K562 (cell line): ENCODE results near the gene TMA7B. TPM values are rescaled to one million over a fixed set of nuclear protein-coding genes. Genes with fewer than 3 reads are reported as not detected.

Experiments used
- BACH1 ChIP-seq: fragments of 200-800 bp; sonication (Bioruptor generic); IDR thresholded peaks from 2 replicates; pipeline ENCODE4 v1.6.1; 2016; ENCODE audit warnings: missing genetic modification characterization, missing compliant biosample characterization
- CBX5 ChIP-seq: IDR thresholded peaks from 2 replicates; pipeline ENCODE4 v1.6.1; 2014; ENCODE audit warnings: low read depth, borderline replicate concordance
- FOXJ2 ChIP-seq: fragments of 200-800 bp; sonication (Bioruptor generic); IDR thresholded peaks from 2 replicates; pipeline ENCODE4 v1.6.1; 2016; ENCODE audit warnings: missing genetic modification characterization, missing compliant biosample characterization
- HEY1 ChIP-seq: fragments of 250-450 bp; sonication (Bioruptor Pico); IDR thresholded peaks from 2 replicates; pipeline ENCODE4 v1.5.0; 2020; ENCODE audit warnings: mild to moderate bottlenecking, moderate library complexity, borderline replicate concordance
- HMG20B ChIP-seq: fragments of 250-450 bp; sonication (Bioruptor Pico); IDR thresholded peaks from 2 replicates; pipeline ENCODE4 v1.5.0; 2021; ENCODE audit warnings: mild to moderate bottlenecking
- HMGN3 ChIP-seq: IDR thresholded peaks from 2 replicates; pipeline ENCODE4 v1.6.1; 2011; ENCODE audit warnings: borderline replicate concordance, low read depth, mild to moderate bottlenecking, mixed read lengths, low read length; ENCODE audit not compliant: insufficient read length; ENCODE audit errors: extremely low read depth
- NFATC3 ChIP-seq: fragments of 450-650 bp; IDR thresholded peaks from 2 replicates; pipeline ENCODE4 v1.6.1; 2017; ENCODE audit warnings: mild to moderate bottlenecking
- NFXL1 ChIP-seq: fragments of 450-650 bp; formaldehyde crosslinking; IDR thresholded peaks from 2 replicates; pipeline ENCODE4 v1.4.0; 2021; ENCODE audit warnings: mild to moderate bottlenecking
- POLR2A ChIP-seq: fragments of 450-650 bp; conservative IDR thresholded peaks from 2 replicates; pipeline ENCODE4 v1.6.1; 2016
- POLR3G ChIP-seq: IDR thresholded peaks from 2 replicates; pipeline ENCODE4 v1.6.1; 2011; ENCODE audit not compliant: insufficient read length, insufficient replicate concordance; ENCODE audit errors: extremely low read depth
- PYGO2 ChIP-seq: fragments of 450-650 bp; IDR thresholded peaks from 2 replicates; pipeline ENCODE4 v1.6.1; 2016; ENCODE audit warnings: mild to moderate bottlenecking, missing genetic modification characterization, moderate library complexity, missing compliant biosample characterization
- SMAD2 ChIP-seq: fragments of 150-350 bp; IDR thresholded peaks from 2 replicates; pipeline ENCODE4 v1.6.1; 2014; ENCODE audit warnings: low read depth, mild to moderate bottlenecking, low read length
- TBL1XR1 ChIP-seq, 2 experiments: IDR thresholded peaks; 2 replicates each; pipeline ENCODE4 v1.6.1; 2012; ENCODE audit warnings: improper control_type of control experiment in 2 of 2, low read length in 2 of 2, mild to moderate bottlenecking in 1 of 2
- TRIM28 ChIP-seq: fragments of 450-650 bp; IDR thresholded peaks from 2 replicates; pipeline ENCODE4 v1.6.1; 2017
- ZBTB1 ChIP-seq: sonication (generic); formaldehyde crosslinking; IDR thresholded peaks from 2 replicates; pipeline ENCODE4 v1.8.1; 2023; ENCODE audit warnings: missing genetic modification reagents, low read depth, mild to moderate bottlenecking, borderline replicate concordance
- ZKSCAN1 ChIP-seq: fragments of 150-350 bp; IDR thresholded peaks from 2 replicates; pipeline ENCODE4 v1.6.1; 2016; ENCODE audit warnings: low read depth, low read length
- ZNF124 ChIP-seq: sonication (generic); formaldehyde crosslinking; IDR thresholded peaks from 2 replicates; pipeline ENCODE4 v1.8.1; 2022; ENCODE audit warnings: missing genetic modification reagents
- polyA plus RNA-seq, 8 experiments: library from polyadenylated mRNA; depleted of rRNA in 4 of 8; stranded (reverse) in 5 of 8; unstranded in 3 of 8; fragments of >200 nt; fragmentation: Nextera tagmentation in 2 of 8; fragmentation: Illumina TruSeq in 1 of 8; extraction: Ambion mirVana in 2 of 8; extraction: Trizol in 1 of 8; gene quantifications; 2 replicates each; pipeline versions ENCODE4 v1.2.1 to v1.2.3, GENCODE V29; 2011 to 2014; ENCODE audit warnings: inconsistent platforms in 1 of 8, missing spikeins in 1 of 8
- total RNA-seq, 7 experiments: library from RNA; depleted of rRNA in 6 of 7; stranded (reverse); fragments of >200 nt in 6 of 7; fragmentation: Illumina TruSeq in 2 of 7; extraction: Trizol in 2 of 7; gene quantifications; 2 replicates each; pipeline versions ENCODE4 v1.2.1 to v1.2.3, GENCODE V29; 2011 to 2021; ENCODE audit warnings: low replicate concordance in 1 of 7
- TF ChIP-seq, protein P1 (sequence below), 2 experiments: IDR thresholded peaks in 1 of 2; conservative IDR thresholded peaks in 1 of 2; 2 replicates each; pipeline ENCODE4 v1.6.1; 2016; ENCODE audit warnings: low read depth in 2 of 2, mild to moderate bottlenecking in 1 of 2, missing compliant biosample characterization in 1 of 2, missing genetic modification characterization in 1 of 2, moderate library complexity in 1 of 2
- TF ChIP-seq, protein P2 (sequence below): sonication (generic); formaldehyde crosslinking; IDR thresholded peaks from 2 replicates; pipeline ENCODE4 v1.8.0; 2022; ENCODE audit warnings: missing genetic modification reagents, mild to moderate bottlenecking, moderate library complexity, borderline replicate concordance
- TF ChIP-seq, protein P3 (sequence below): fragments of 450-650 bp; formaldehyde crosslinking; IDR thresholded peaks from 2 replicates; pipeline ENCODE4 v1.4.0; 2020; ENCODE audit warnings: mild to moderate bottlenecking
- TF ChIP-seq, protein P4 (sequence below): fragments of 250-450 bp; sonication (Bioruptor Pico); IDR thresholded peaks from 2 replicates; pipeline ENCODE4 v1.5.0; 2020; ENCODE audit warnings: mild to moderate bottlenecking, borderline replicate concordance
- TF ChIP-seq, protein P5 (sequence below): fragments of 450-650 bp; IDR thresholded peaks from 2 replicates; pipeline ENCODE4 v1.7.0; 2016; ENCODE audit warnings: borderline replicate concordance

The TMA7B gene
- total and polyA plus RNA-seq, 9 of the 15 experiments (the other 6 are each of a cell fraction or from before 2014, with no cell fraction given), result 5.6 to 14.2 (median 11.8) TPM

DNA sequence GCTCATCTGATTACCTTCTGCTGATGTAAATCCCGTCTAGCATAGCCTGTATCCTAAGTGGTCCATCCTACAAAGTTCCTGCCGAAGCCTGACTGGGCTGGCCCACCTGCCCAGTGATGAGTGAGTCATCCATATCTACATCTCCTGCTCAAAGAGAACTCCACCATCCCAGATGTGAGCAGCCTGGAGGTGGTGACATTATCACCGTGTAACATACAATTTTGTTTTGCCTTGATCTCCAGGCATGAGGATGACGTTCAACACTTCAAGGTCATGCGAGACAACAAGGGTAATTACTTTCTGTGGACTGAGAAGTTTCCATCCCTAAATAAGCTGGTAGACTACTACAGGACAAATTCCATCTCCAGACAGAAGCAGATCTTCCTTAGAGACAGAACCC is 5.6 kb downstream of the TMA7B start (continued):
- TF ChIP-seq, protein P1, sequence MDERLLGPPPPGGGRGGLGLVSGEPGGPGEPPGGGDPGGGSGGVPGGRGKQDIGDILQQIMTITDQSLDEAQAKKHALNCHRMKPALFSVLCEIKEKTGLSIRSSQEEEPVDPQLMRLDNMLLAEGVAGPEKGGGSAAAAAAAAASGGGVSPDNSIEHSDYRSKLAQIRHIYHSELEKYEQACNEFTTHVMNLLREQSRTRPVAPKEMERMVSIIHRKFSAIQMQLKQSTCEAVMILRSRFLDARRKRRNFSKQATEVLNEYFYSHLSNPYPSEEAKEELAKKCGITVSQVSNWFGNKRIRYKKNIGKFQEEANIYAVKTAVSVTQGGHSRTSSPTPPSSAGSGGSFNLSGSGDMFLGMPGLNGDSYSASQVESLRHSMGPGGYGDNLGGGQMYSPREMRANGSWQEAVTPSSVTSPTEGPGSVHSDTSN (CRISPR knock-in tag; IDR thresholded peaks at IDR 0.05; ENCODE audit: low read depth), result no peak
- TF ChIP-seq, protein P1 (tag; conservative IDR thresholded peaks at IDR 0.05; ENCODE audit: low read depth), result 0 out of 2 replicates have a peak, but pooled peaks have one; percentile 18
- TF ChIP-seq HMG20B (CRISPR knock-in tag), result no peak
- no peak for TF ChIP-seq HMGN3
- TF ChIP-seq, protein P2, sequence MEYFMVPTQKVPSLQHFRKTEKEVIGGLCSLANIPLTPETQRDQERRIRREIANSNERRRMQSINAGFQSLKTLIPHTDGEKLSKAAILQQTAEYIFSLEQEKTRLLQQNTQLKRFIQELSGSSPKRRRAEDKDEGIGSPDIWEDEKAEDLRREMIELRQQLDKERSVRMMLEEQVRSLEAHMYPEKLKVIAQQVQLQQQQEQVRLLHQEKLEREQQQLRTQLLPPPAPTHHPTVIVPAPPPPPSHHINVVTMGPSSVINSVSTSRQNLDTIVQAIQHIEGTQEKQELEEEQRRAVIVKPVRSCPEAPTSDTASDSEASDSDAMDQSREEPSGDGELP (CRISPR knock-in tag), result 0 out of 2 replicates have a peak, but pooled peaks have one; percentile 33
- no peak for TF ChIP-seq CBX5
- TF ChIP-seq, protein P3, sequence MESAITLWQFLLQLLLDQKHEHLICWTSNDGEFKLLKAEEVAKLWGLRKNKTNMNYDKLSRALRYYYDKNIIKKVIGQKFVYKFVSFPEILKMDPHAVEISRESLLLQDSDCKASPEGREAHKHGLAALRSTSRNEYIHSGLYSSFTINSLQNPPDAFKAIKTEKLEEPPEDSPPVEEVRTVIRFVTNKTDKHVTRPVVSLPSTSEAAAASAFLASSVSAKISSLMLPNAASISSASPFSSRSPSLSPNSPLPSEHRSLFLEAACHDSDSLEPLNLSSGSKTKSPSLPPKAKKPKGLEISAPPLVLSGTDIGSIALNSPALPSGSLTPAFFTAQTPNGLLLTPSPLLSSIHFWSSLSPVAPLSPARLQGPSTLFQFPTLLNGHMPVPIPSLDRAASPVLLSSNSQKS, result no peak
- no peak for TF ChIP-seq ZKSCAN1
- no peak for TF ChIP-seq PYGO2
- TF ChIP-seq POLR2A, result no peak
- TF ChIP-seq, protein P4, sequence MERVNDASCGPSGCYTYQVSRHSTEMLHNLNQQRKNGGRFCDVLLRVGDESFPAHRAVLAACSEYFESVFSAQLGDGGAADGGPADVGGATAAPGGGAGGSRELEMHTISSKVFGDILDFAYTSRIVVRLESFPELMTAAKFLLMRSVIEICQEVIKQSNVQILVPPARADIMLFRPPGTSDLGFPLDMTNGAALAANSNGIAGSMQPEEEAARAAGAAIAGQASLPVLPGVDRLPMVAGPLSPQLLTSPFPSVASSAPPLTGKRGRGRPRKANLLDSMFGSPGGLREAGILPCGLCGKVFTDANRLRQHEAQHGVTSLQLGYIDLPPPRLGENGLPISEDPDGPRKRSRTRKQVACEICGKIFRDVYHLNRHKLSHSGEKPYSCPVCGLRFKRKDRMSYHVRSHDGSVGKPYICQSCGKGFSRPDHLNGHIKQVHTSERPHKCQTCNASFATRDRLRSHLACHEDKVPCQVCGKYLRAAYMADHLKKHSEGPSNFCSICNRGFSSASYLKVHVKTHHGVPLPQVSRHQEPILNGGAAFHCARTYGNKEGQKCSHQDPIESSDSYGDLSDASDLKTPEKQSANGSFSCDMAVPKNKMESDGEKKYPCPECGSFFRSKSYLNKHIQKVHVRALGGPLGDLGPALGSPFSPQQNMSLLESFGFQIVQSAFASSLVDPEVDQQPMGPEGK, result no peak
- TF ChIP-seq BACH1 (tag), result no peak
- TF ChIP-seq NFATC3, result no peak
- TF ChIP-seq ZBTB1 (CRISPR knock-in tag), result no peak
- no peak for TF ChIP-seq NFXL1 (CRISPR knock-in tag)
- TF ChIP-seq HEY1, result no peak
- TF ChIP-seq, protein P5, sequence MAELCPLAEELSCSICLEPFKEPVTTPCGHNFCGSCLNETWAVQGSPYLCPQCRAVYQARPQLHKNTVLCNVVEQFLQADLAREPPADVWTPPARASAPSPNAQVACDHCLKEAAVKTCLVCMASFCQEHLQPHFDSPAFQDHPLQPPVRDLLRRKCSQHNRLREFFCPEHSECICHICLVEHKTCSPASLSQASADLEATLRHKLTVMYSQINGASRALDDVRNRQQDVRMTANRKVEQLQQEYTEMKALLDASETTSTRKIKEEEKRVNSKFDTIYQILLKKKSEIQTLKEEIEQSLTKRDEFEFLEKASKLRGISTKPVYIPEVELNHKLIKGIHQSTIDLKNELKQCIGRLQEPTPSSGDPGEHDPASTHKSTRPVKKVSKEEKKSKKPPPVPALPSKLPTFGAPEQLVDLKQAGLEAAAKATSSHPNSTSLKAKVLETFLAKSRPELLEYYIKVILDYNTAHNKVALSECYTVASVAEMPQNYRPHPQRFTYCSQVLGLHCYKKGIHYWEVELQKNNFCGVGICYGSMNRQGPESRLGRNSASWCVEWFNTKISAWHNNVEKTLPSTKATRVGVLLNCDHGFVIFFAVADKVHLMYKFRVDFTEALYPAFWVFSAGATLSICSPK, result no peak
- no peak; a peak in 1 of 4 replicates for TF ChIP-seq TBL1XR1 (IDR thresholded peaks at IDR 0.05; ENCODE audit: low read length in 2 of 2)
- no peak for TF ChIP-seq SMAD2
- no peak for TF ChIP-seq TRIM28
- no peak for TF ChIP-seq POLR3G
- no peak for TF ChIP-seq ZNF124 (CRISPR knock-in tag)
- TF ChIP-seq FOXJ2 (tag), result no peak
